ENCODE results near the gene KCNH1.

Gene KCNH1

DNA sequence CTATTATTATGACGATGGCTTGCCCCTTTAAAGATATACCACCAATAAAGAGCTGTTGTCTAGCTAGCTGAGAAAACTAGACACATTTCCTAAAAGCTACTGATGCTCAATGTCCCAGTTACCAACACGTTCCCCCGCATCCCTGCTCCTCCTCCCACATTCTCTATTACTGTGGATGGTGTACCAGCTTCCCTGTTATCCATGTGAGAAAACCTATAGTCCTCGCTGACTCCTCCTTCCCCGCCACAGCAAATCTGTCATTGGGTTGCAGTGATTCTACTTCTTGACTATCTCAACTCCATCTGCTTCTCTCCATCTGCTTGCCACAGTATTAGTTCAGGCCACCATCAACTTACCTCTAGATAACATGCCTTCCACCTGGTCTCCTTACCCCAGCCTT lies 337.5 kb downstream of the KCNH1 start:
- no peak for DNase-seq

DNA sequence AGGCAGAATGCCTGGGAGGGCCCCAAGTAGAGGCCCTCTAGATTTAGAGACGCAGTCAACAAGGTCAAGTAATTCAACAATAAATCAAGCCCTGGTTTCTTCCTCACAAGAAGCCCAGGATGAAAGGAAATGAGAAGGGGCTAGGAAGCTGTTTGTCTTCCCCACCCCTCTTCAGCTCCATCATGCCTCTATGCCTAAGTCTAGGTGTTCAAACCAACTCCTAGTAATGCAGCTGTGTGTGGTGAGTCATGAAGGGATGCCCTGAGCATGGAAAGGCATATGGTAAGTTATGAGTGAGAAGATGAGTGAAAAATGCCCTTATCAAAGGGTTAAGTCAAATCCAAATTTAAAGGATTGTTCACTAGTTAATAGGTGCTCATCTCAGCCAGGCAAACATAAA lies 339.5 kb downstream of the KCNH1 start:
- no peak for DNase-seq

DNA sequence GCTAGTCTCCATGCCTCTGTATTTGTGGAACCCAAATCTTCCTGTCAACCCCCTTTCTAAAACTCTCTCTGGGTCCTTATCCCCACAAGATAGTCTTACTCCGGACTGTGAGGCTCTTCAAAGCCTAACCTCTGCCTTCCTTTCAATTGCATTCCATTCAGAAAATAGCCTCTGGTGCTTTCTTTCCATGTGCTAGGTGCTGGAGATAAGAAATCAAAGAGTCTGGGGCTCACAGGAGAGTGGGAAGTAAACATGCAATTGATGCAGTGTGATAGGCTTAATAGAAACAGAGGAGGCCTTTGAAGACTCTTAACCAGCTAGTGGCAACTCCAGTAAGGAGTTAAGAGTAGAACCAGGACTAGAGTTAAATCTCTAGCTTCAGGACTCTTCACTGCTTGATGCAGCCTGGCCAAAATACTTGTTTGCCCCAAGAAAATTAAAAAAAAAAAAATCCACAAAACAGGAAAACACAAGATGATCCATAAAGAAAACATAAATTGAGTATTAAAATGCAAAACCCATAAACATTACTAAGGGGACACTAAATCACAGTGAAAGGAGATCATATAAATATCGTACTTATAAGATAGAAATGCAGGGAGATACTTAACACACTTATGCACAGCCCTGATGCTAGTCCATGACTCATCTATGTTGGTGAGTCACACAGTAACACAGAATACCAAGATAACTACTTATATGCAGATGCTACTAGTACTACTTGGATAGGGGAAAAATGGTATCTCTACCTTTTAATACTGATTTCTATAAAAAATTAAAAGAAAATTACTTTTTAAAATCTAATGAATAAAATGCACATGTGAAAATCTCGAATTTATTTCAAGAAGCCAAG lies 341.5 kb downstream of the KCNH1 start:
- peak; percentile 43 for DNase-seq

DNA sequence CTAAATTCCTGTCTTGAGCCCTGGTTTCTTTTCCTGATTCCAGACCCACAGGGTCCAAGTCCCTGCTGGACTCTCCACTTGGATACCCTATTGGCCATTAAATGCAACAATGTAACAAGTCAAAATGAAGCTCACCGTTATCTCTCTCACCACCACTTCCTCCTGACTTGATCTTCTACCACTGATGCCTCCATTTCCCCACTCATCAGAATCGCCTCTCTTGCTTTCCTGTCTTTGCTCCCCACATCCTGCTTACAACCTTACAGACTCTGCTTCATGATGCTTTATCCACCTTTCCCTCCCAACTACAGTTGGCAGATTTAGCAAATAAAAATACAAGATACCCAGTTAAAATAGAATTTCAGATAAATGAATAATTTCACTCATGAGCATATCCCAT lies 343.8 kb downstream of the KCNH1 start:
- no peak for DNase-seq

DNA sequence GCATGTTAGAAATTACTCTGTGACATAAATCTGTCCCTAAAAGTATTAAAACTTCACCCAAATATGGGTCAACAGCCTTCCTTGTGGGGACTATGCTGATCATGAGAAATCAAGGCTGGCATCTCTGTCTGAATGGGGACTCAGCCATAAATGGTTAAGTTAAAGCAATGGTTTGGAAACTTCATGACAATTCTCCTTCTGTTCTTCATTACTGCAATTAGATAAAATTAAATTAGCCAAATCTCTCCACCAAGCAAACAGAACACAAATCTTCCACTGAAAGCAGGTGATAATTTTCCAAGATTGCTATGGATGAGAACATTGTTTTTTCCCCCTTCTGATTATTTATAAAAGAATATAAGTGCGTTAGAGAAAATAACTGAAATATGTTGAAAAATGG lies 346.1 kb downstream of the KCNH1 start:
- no peak for DNase-seq

DNA sequence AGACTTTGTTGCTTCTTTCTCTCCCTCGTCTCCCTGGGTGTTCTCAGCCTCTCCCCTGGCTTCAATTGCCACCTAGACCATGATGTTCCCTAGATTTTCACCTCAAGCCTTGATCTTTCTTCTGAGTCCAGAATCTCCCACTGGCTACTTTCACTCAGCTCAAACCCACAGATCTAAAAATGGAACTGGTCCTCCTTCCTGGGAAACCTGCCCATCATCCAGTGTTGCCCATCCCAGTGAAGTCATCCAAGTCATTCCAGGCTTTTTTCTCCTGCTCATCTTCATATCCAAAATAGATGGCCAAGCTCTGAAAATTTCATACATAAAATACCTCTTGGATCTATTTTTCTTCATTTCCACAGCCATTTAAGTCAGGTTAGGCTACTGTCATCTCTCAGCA lies 347.4 kb downstream of the KCNH1 start:
- DNase-seq: no peak

DNA sequence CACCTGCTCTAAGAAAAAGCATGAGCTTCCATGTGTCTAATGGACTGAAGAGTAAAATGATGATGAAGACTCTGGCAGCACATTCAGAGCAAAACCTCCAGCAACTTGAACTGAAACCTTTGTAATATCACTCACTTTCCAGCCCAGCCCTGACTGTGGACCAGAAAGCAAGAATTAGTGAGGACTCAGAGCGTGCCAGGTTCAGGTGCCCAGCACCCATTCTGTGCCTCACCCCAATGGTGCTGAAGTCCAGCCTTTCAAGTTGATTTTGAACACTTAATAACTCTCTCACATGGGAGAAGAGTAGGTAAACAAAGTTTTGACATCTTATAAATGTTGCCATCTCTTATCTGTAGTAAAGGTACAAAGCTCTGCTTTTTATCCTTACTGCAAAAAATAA lies 350.0 kb downstream of the KCNH1 start:
- DNase-seq: no peak

DNA sequence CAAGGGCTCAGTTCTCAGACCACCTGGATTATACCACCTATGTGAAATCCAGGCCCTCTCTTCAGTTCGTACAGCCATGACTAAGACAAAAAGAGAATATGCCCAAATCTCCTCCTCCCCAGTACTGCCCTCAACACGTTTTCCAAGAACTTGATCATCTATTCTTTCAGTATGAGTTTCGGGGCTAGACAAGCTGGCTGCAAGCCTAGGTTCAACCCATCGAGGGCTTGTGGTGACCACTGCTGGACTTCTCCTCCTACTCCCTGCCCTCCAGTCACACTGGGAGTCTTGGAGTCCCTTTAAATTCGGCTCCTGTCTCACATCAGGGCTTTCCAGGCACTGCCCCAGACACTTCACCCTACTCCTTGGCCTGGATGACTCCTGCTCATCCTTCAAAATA lies 352.3 kb downstream of the KCNH1 start:
- no peak for DNase-seq

DNA sequence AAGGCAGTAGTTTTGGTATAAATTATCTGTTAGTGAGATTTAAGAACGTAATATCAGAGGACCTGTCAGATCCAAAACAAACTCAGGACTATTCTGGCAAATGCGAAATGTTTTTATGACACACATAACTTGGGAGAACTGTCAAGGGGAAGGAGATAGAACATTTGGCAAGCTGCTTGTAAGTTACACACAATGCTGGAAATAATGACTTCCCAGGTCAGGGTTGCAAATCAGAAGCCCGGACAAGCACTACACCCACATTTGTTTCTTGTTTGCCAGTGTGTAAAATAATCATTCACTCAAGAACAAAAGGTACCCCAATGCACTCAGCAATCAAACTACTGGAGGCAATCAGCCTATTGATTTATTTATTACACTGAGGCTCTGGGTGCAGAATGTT lies 354.7 kb downstream of the KCNH1 start:
- no peak for DNase-seq

DNA sequence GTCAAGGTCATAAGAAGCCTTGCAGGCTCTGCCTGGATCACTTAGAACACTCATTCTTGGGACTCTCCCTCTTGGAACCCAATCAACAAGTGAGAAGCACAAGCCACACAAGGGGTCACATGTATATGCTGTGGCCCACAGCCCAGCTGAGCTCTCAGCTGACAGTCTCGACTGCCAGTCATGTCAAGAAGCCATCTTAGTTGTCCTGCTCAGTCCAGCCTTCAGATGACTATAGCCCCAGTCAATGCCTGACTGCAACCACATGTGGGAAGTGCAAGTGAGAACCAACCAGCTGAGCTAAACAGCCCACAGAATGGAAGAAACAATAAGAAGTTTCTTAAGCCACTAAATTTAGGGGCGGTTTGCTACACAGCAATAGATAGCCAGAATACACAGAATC lies 356.0 kb downstream of the KCNH1 start:
- no peak for DNase-seq

DNA sequence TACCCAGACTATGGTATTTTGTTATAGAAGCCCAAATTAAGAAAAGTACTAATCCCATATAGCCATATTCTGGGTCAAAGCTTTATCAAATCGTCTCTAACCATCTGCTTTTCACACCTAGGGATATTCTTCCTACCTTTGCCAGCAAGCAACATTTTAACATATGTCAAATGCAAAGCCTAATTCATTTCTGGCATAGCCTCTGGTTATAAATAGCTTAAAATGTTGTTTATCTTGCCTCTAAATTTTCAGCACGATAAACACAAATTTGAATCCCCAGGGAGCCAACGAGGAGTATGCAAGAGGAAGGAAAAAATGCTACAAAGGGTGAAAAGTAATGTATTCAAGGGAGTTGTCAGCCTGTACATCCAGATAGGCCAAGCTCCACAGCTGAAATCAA lies 357.2 kb downstream of the KCNH1 start:
- DNase-seq: no peak

DNA sequence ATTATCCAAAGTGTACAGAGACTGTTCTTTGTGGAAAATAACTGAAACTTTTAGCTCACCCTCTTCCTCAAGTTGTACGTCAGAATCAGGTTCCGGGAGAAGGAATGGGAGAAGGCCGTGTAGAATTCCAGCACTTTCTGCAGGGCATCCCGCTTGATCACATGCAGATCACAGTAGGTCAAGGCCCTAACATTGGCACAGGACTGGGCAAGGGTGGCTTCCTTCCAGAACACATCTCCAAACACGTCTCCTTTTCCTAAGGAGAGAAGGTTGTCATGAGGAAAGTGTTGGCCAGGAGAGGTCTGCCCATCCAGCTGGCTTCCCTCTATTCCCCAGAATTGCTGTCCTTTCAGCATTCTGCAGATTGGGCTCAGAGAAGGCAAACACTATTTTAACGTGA lies 358.7 kb downstream of the KCNH1 start:
- DNase-seq: no peak

DNA sequence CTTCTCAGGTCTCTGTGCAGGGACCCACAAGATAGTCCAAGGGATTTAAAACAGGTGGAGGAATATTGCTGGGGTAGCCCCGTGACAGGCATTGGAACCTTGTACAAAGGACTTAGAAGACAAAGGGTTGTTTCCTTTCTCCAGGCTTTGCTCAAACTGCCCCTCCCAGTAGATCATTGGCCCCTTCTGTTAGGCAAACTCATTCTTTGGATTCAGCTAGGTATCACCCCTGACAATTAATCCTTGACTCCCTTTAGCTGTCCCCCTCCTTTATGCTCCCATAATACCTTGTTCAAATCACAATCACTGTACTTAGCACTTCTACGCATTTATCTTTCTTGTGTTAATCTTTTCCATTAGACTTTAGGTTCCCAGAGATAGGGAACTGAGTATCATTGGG lies 360.5 kb downstream of the KCNH1 start:
- no peak for DNase-seq

DNA sequence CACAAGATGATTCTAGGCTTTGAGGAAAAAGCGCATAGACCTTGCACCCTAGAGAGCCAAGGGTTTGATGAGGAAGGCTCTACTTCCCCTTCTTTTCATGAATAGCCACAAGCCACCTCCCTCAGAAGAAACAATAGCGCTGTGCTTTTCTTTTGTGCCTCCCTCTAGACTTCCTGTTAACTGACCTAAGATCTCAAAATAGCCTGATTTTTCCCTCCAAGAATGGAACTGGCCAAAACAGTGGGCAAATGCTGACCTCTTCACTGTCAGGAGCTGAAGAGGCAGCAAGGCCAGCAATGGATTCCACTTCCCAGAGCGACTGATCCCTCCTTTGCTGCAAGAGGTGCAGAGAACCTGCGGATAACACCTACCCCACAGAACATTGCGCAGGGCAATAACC lies 362.8 kb downstream of the KCNH1 start:
- no peak for DNase-seq

DNA sequence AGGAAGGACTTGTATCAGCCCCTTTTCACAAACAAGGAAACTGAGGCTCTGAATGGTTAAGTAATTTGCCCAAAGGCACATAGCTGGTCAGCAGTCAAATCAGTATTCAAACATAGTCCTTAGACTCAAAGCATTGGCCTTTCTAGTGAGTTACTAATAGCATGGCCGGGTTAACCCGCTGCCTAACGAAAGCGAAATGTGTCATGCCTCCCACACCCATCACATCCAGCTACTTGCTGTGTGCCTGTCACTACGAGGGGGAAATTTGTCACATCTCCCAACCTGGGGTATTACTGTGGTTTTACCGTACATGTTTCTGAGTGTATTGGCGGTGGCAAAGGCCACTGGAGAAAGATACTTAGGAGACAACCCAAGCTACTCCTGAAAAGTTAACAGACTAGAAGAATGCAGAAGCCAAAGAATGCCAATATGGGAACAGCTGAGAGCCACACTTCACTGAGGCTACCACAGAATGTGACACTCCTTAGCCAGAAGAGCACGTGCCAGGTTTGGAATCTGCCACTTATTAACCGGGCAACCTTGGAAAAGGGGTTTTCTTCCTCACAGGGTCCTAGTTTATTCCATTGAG lies 363.5 kb downstream of the KCNH1 start:
- DNase-seq: no peak

DNA sequence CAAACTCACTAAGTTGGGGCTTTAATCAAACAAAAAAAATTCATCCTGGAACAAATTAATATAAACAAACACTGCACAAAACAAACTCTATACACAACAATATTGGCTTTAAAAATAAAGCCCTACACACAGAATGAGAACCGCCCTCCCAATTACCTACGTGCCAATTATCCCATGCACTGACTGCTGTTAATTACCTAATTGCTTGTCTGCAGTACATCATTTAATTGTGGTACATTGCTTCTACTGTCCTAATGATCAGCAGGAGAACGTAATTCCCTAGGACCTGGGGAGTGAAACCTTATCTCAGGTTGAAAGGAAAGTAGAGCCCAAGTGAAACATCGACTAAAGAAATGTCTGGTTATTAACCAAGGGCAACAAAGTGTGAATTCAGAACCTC lies 364.5 kb downstream of the KCNH1 start:
- DNase-seq: no peak

DNA sequence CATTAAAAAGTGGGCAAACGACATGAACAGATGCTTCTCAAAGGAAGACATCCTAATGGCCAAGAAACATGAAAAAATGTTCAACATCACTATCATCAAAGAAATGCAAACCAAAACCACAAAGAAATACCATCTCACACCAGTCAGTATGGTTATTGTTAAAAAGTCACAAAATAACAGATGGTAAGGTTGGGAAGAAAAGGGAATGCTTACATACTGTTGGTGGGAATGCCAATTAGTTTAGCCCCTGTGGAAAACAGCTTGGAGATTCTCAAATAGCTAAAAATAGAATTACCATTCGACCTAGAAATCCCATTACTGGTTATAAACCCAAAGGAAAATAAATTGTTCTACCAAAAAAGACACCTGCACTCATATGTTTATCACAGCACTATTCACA lies 369.4 kb downstream of the KCNH1 start:
- no peak for DNase-seq

DNA sequence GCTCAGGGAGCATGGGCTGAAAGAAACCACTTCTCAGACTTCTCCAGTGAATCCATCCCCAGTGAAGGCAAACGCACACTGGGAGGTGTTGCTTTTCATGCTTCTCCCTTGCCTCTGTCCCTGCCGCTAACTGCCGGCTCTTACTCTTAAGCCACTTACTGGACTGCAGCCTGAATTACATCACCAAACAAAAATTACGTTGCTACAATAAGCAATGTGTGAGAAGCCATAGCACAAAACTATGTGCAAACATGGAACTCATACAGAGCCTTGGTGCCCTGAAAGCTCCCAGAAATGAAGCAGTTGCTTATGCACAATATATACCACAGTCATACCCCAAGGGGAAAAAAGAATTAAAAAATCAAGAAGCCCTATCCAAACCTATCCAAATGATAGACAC lies 375.2 kb downstream of the KCNH1 start:
- DNase-seq: no peak

DNA sequence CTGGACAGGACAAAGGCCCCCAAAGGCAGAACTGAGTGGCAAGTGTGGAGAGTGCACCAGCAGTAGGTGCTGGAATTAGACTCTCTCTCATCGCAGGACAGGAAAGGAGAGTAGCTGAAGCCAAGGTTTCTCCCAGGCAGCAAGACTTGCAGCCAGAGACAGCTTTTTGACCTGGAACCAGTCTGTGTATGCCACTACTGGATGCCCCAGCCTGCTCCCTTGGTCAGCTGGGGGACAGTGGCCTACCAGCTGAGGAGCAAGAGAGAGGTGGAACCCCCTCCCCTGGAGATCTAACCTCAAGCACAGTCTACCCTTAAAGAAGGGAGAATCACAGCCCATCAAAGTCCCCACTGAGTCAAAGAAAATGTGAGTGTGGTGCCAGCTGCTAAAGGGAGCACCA lies 375.7 kb downstream of the KCNH1 start:
- no peak for DNase-seq

DNA sequence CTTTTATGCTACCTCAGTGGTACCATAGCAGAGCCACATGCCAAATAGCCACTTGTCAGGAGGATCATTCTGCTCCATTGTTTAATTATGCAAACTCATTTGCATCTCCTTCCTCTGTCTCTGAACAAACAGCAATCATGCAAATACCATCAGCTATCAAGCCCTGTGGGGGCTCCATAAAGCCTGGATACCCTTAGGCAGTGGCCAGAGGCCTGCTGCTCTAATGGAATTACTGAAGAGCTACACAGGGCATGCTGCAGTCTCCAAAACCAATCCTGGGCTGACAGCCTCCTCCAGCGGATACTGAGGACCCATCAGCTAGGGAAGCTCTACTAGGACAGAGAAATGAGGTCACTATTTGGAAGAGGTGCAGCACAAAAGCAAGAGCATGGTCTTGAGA lies 376.3 kb downstream of the KCNH1 start:
- DNase-seq: no peak

DNA sequence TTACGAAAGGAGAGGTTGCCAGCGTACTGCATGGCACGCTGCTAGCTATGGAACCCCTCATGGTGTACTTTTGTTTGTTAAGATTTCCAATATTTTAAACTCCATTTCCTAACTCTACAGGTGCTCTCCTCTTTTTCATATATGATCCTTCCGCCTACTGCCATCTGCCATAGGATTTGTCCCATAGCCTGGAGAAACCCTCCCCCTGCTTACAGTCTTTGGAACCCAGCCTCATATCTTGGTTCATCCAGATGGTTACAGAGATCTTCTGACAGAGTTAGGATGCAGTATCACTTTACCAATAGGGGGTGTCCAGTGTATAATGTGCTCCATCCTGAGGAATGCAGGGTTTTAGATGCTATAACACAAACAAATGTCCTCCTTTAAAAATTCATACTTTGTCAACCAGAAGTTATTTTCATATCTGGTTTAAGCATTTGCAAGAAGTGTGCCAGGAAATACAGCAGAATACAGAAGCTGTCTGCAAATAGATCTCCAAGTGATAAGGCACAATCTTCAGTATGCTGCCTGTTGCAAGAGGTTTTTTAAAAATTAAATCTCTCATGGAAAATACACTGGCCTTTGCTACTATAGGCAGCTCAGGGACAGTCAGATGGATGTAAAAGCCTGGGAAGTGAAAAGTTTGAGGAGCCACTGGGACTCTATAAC lies 377.8 kb downstream of the KCNH1 start:
- DNase-seq: no peak

DNA sequence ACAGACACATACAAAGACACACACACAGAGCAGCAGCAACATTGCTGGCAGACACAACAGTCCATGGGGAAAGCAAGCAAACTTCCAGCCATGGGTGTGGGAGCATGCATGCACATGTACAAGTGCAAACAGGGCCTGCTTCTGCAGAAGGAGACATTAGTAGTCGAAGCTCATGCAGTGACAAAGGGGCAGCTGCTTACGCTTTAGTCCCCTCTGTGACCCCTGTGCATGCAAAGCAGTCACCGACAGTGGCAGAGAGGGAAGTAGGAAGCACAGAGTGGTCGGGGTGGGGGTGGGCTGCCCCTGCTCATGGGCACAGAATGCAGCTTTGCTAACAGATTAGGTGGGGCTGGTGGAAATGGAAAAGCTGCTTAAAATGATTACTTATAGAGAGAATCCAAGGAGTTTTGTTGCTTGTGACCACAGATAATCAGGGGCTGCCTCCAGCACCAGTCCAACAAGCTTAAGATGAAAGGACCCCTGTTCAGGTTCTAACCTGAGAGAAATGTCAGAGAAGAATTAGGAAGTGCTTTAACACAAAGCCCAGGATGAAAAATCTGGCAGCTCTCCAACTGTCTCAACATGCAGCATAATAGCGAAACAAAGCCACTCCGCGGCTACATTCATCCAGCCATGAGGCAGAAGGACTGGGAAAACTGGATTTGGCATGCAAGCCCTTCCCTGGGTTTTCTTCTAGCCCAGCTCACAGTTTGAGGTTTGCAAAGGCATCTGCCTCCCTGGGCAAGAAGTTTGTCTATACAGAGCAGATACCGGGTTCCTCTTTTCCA lies 378.9 kb downstream of the KCNH1 start:
- no peak for DNase-seq

DNA sequence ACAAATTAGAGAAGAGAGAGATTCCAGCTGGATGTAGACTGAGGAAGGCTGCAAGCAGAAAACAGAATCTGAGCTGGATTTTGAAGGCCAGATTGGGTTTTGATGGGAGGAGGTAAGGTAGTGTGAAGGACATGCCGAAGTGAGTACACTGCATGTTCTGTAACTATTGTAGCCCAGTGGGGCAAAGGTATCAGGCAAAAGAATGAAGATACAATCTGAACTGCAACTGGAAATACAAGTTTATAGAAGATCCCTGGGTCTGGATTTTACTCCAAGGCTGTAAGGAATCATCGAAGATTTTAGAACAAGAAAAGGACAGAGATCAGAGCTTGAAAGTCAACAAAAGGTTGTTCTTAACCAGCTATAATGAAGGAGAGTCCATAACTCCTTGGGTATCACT lies 382.0 kb downstream of the KCNH1 start:
- DNase-seq: no peak

DNA sequence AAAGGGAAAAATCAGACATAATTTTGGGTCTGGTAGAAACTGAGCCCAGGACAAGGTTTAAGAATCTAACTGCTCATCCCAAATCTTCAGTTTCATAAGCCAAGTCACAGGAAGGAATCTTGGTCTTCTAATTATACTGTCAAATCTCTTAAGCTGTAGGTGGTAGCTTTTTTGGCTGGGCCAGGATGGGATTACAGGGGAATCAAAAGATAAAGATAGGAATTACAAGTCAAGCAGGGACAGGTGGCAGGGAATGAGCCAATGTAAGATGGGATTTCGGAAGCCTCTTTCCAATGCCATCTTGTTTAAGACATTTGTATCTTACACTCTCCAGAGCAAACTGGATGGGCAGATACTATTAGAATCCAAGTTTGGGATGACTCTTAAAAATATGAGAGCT lies 383.5 kb downstream of the KCNH1 start:
- DNase-seq: no peak
